ENCODE data around the gene CCDC184.
"Not testable (repeated sequence)": the region's sequence is repeated elsewhere in the genome, so short reads cannot be mapped to it uniquely, and the experiment has no call there.

Gene CCDC184

GRCh38 chr12:48183091-48183875 is at the start of gene CCDC184:
CCDC184 (plus strand) TSS chr12:48183644; CDS start chr12:48184123, 479 bp downstream.
- peak in 2 of 3 donors; percentile 31 to 42 for DNase-seq (ENCODE audit: low read depth in 3 of 3, low spot score in 1 of 3)

DNA sequence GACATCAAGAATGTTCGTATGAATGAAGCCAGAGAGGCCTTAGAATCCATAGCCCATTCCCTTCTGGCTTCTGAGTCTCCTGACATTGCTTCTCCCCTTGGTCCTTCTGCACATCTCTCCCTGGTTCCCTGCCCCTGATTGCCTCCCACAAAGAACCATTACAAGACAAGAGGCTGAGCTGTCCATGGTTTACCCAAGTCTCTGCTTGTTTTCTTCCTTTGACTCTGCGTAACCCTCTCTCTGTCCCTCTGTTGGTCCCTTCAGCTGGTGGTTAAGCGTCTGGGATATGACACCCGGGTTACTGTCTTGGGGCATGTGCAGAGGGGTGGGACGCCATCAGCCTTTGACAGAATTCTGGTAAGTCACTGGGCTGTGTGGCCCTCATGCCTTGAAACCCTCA is 48.4 kb upstream of the CCDC184 start:
- DNase-seq (ENCODE audit: low read depth in 3 of 3, low spot score in 1 of 3), result no peak

DNA sequence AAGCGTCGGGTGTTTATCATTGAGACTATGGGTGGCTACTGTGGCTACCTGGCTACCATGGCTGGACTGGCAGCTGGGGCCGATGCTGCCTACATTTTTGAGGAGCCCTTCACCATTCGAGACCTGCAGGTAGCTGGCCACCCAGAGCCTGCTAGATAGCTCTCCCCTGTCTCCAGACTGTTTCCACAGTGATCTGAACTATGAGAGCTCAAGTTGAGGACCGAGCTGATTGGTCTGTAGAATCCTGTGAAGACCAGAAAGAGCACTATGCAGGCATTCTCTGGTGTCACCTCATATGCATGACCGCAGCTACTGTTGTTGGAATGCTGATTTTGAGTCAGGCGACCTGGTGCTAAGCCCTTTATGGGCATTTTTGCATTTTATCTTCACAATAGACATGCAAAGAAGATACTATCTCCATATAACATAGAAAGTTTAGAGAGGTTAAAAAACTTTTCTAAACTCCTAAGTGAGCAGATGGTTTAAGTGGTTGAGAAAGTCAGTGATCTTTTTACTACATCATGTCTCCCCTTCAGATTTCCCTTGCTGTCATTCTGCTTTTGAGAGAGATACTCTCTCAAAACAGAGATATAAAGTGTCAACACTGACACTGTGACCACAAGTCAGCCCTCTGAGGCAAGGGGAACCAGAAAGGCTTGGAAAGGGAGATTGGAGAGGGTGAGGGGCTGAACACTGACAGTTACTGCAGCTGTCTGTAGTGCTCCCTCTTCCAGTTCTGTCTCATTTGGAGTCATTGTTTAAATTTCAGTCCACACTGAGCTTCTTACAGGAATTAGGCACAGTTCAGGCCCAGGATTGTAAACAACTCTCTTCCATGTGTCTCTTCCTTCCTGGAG is 40.4 kb upstream of the CCDC184 start:
- no peak for DNase-seq (ENCODE audit: low read depth in 3 of 3, low spot score in 1 of 3)

DNA sequence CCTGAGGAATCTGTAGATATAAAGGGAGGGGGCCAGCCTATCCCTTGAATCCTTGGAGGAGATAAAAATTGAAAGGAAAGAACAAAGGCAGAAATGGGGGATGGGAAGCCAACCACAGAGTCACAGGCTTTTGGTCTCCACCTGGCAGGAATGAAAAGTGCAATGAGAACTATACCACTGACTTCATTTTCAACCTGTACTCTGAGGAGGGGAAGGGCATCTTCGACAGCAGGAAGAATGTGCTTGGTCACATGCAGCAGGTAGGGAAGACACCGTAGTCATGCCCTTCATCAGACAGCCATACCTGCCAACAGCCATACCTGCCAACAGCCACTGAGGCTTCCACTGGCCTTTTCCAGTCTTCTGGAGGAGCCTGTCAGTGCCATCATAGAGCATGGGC is 39.5 kb upstream of the CCDC184 start:
- no peak for DNase-seq (ENCODE audit: low read depth in 3 of 3, low spot score in 1 of 3)

GRCh38 chr12:48145981-48146380 is 37.5 kb upstream of the CCDC184 start:
- DNase-seq (ENCODE audit: low read depth in 3 of 3, low spot score in 1 of 3), result no peak

- no peak for DNase-seq (ENCODE audit: low read depth in 3 of 3, low spot score in 1 of 3)
Observed at GRCh38 chr12:48151103-48151771, 32.2 kb upstream of the CCDC184 start.

- DNase-seq (ENCODE audit: low read depth in 3 of 3, low spot score in 1 of 3), result not testable (repeated sequence)
Observed at GRCh38 chr12:48155786-48156185, 27.7 kb upstream of the CCDC184 start.

- DNase-seq (ENCODE audit: low read depth in 3 of 3, low spot score in 1 of 3), result no peak
Observed at GRCh38 chr12:48156652-48157017, 26.8 kb upstream of the CCDC184 start.

- DNase-seq (ENCODE audit: low read depth in 3 of 3, low spot score in 1 of 3), result peak; percentile 97 to 100 (median 98)
Observed at GRCh38 chr12:48157018-48157888, 26.2 kb upstream of the CCDC184 start, which contains the start of gene ASB8. ASB8 (minus strand) TSS chr12:48157515; CDS start chr12:48153496, 4,019 bp downstream.

GRCh38 chr12:48157889-48158370 is 25.5 kb upstream of the CCDC184 start:
- no peak for DNase-seq (ENCODE audit: low read depth in 3 of 3, low spot score in 1 of 3)

- DNase-seq (ENCODE audit: low read depth in 3 of 3, low spot score in 1 of 3), result no peak
Observed at GRCh38 chr12:48160046-48160445, 23.4 kb upstream of the CCDC184 start.

DNA sequence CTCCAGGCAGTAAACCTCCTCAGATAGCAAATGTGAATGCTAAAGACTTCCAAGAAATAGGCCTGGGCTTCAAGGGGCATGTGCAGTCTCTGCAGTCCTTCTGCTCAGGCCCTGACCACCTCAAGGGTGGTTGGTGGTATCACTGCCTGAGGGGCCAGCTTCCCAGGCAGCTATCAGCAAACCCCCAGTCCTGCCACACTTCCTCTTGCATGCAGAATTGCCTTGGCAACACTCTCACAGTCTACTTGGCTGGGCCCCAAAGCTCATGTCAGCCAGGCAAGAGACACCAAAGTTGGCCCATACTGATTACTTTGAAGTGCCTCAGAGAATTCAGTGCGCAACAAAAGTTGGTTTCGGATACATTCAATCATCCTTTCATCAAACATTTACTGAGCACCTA is 22.6 kb upstream of the CCDC184 start:
- no peak for DNase-seq (ENCODE audit: low read depth in 3 of 3, low spot score in 1 of 3)

- no peak for DNase-seq (ENCODE audit: low read depth in 3 of 3, low spot score in 1 of 3)
Observed at GRCh38 chr12:48163150-48163747, 20.2 kb upstream of the CCDC184 start.

DNA sequence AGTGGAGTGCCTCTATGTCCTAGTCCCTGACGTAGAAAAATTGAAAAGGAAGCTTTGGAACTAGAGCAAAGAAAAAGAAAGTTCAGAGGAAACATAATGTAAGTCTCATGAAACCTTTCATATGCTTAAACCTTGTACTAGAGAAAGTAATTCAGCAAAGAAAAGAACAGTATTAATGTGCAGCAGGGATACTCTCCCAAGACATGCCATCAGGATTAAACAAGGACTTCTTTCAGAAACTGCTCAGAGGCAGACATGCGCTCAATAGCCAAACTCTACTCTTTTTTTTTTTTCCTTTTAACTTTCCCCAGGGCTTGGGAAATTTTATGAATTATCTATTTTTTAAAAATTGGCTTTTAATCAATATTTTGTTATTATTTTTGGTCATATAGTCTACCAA is 19.0 kb upstream of the CCDC184 start:
- DNase-seq (ENCODE audit: low read depth in 3 of 3, low spot score in 1 of 3), result no peak

GRCh38 chr12:48165089-48165981 is 18.1 kb upstream of the CCDC184 start:
- peak in 1 of 3 donors; percentile 28 for DNase-seq (ENCODE audit: low read depth in 3 of 3, low spot score in 1 of 3)

- no peak for DNase-seq (ENCODE audit: low read depth in 3 of 3, low spot score in 1 of 3)
Observed at GRCh38 chr12:48169011-48169410, 14.4 kb upstream of the CCDC184 start.

GRCh38 chr12:48175613-48176416 is 7.6 kb upstream of the CCDC184 start:
- no peak for DNase-seq (ENCODE audit: low read depth in 3 of 3, low spot score in 1 of 3)

DNA sequence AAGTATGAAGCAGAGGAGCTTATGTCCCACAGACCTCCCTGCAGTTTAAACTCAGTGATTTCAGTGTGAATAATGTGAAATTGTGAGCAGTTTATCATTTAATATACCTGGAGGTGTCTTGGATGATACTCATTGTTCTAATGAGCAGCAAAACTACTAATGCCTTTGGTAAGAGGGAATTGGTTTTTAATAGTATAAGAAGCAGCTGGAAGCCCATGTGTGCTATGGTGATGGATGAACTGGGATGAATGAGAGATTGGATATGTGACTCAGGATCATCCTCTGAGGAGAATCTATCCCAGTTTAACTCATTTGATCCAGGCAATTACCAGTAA is 7.1 kb upstream of the CCDC184 start:
- no peak for DNase-seq (ENCODE audit: low read depth in 3 of 3, low spot score in 1 of 3)
